Parathyroid adenoma (tissue), 2 donors: Measurements from ENCODE around the gene ENDOD1.
A peak's percentile ranks its signal among the peaks of the same experiment; 100 is the strongest.

ENCODE experiments used
- H2AFZ ChIP-seq: fragments of 300-600 bp; sonication (generic); one replicate; pipeline ENCODE4 v1.7.0; 2017; ENCODE audit warnings: antibody characterized with exemption, mild to moderate bottlenecking
- H3K27ac ChIP-seq: fragments of 300-600 bp; sonication (generic); one replicate; pipeline ENCODE4 v1.7.0; 2017
- H3K27me3 ChIP-seq: fragments of 300-600 bp; sonication (generic); one replicate; pipeline ENCODE4 v1.7.0; 2017; ENCODE audit warnings: low read length; ENCODE audit not compliant: control insufficient read depth, insufficient read depth
- H3K36me3 ChIP-seq: fragments of 300-600 bp; sonication (generic); one replicate; pipeline ENCODE4 v1.7.0; 2017; ENCODE audit warnings: low read length; ENCODE audit not compliant: control insufficient read depth, insufficient read depth
- H3K4me1 ChIP-seq: fragments of 300-600 bp; sonication (generic); one replicate; pipeline ENCODE4 v1.7.0; 2017; ENCODE audit warnings: control low read depth
- H3K4me2 ChIP-seq: fragments of 300-600 bp; sonication (generic); one replicate; pipeline ENCODE4 v1.7.0; 2017; ENCODE audit warnings: low read length
- H3K4me3 ChIP-seq: fragments of 300-600 bp; sonication (generic); one replicate; pipeline ENCODE4 v1.7.0; 2017; ENCODE audit warnings: low read depth, low read length
- H3K79me2 ChIP-seq: fragments of 300-600 bp; sonication (generic); one replicate; pipeline ENCODE4 v1.7.0; 2017; ENCODE audit warnings: control low read depth
- H3K9ac ChIP-seq: fragments of 300-600 bp; sonication (generic); one replicate; pipeline ENCODE4 v1.7.0; 2017; ENCODE audit warnings: mild to moderate bottlenecking
- H3K9me3 ChIP-seq: fragments of 300-600 bp; sonication (generic); one replicate; pipeline ENCODE4 v1.7.0; 2017; ENCODE audit warnings: low read length; ENCODE audit not compliant: control insufficient read depth
- CTCF ChIP-seq: fragments of 300-600 bp; sonication (generic); IDR thresholded peaks from one replicate; pipeline ENCODE4 v1.7.0; 2017; ENCODE audit warnings: antibody characterized with exemption, mild to moderate bottlenecking
- donor health status: primary hyperparathyroidism.

Gene ENDOD1

GRCh38 chr11:95074792-95075563 is 14.7 kb upstream of the ENDOD1 start:
- no peak overlapping the region for H3K4me3 ChIP-seq
- no peaks in the 10 kb centered on the region for H3K9me3 ChIP-seq
- no peak overlapping the region for H3K4me2 ChIP-seq
- H2AFZ ChIP-seq: peak overlapping the region; percentile 66
- H3K9ac ChIP-seq: no peak overlapping the region
- H3K4me1 ChIP-seq: peaks cover 14% of the 10 kb centered on the region
- no peaks in the 10 kb centered on the region for H3K27me3 ChIP-seq
- peak overlapping the region; percentile 66 for H3K27ac ChIP-seq
- TF ChIP-seq CTCF: no peak
- H3K79me2 ChIP-seq: peaks cover 2% of the 10 kb centered on the region
- H3K36me3 ChIP-seq: no peaks in the 10 kb centered on the region

- H3K79me2 ChIP-seq: peaks cover 2% of the 10 kb centered on the region
- H3K27me3 ChIP-seq: no peaks in the 10 kb centered on the region
- no peak overlapping the region for H3K4me2 ChIP-seq
- peaks cover 14% of the 10 kb centered on the region for H3K4me1 ChIP-seq
- H3K27ac ChIP-seq: peak overlapping the region; percentile 66
- no peak overlapping the region for H3K4me3 ChIP-seq
- H2AFZ ChIP-seq: no peak overlapping the region
- H3K36me3 ChIP-seq: no peaks in the 10 kb centered on the region
- no peaks in the 10 kb centered on the region for H3K9me3 ChIP-seq
- no peak for TF ChIP-seq CTCF
- H3K9ac ChIP-seq: no peak overlapping the region
Observed at GRCh38 chr11:95076416-95076815, 13.2 kb upstream of the ENDOD1 start.

GRCh38 chr11:95076981-95077380 is 12.7 kb upstream of the ENDOD1 start:
- TF ChIP-seq CTCF: no peak
- Histone ChIP-seq H3K4me1 (peaks cover 14% of the 10 kb centered on the region), H3K9ac (no peak overlapping the region)

GRCh38 chr11:95078526-95078925 is 11.1 kb upstream of the ENDOD1 start:
- Histone ChIP-seq H2AFZ (no peak overlapping the region), H3K27ac (no peak overlapping the region), H3K27me3 (no peaks in the 10 kb centered on the region), H3K4me1 (peaks cover 14% of the 10 kb centered on the region), H3K9ac (no peak overlapping the region), H3K4me3 (no peak overlapping the region), H3K4me2 (no peak overlapping the region), H3K9me3 (no peaks in the 10 kb centered on the region), H3K36me3 (no peaks in the 10 kb centered on the region), H3K79me2 (no peaks in the 10 kb centered on the region)
- TF ChIP-seq CTCF: no peak

More at GRCh38 chr11:95076981-95077380, 12.7 kb upstream of the ENDOD1 start:
- H3K4me3 ChIP-seq: no peak overlapping the region
- peaks cover 2% of the 10 kb centered on the region for H3K79me2 ChIP-seq
- H3K36me3 ChIP-seq: no peaks in the 10 kb centered on the region
- no peak overlapping the region for H2AFZ ChIP-seq
- no peak overlapping the region for H3K4me2 ChIP-seq
- no peaks in the 10 kb centered on the region for H3K9me3 ChIP-seq
- no peaks in the 10 kb centered on the region for H3K27me3 ChIP-seq
- H3K27ac ChIP-seq: peak overlapping the region; percentile 66

- Histone ChIP-seq H3K79me2 (no peaks in the 10 kb centered on the region), H2AFZ (no peak overlapping the region), H3K4me1 (no peaks in the 10 kb centered on the region), H3K4me2 (no peak overlapping the region), H3K36me3 (no peaks in the 10 kb centered on the region), H3K4me3 (no peak overlapping the region), H3K9ac (no peak overlapping the region), H3K9me3 (no peaks in the 10 kb centered on the region), H3K27ac (no peak overlapping the region), H3K27me3 (no peaks in the 10 kb centered on the region)
- no peak for TF ChIP-seq CTCF
Observed at GRCh38 chr11:95081010-95081409, 8.6 kb upstream of the ENDOD1 start.
